CD4-positive, alpha-beta T cell treated with Interleukin-4 for 4 hours (primary cell): ENCODE results near the gene B3GNT9.

ENCODE experiments used
- DNase-seq: peaks from one replicate; pipeline ENCODE4 v3.0.0-alpha.2; 2020

Gene B3GNT9

GRCh38 chr16:67150833-67151396, at the start of gene B3GNT9:
Gene B3GNT9 (minus strand): TSS chr16:67150998. CDS start chr16:67150485, 513 bp downstream.
- no peak for DNase-seq

GRCh38 chr16:67200491-67200890, 49.7 kb upstream of the B3GNT9 start:
- no peak for DNase-seq

GRCh38 chr16:67199808-67200198, 49.0 kb upstream of the B3GNT9 start:
- DNase-seq = no peak

- DNase-seq = no peak
These were observed 48.4 kb upstream of the B3GNT9 start, which contains the start of gene ELMO3 for GRCh38 chr16:67199011-67199807. Gene ELMO3 (plus strand): TSS chr16:67199131. CDS start chr16:67199327, 196 bp downstream.

- DNase-seq = no peak
These were observed 47.5 kb upstream of the B3GNT9 start for GRCh38 chr16:67198238-67198734.

GRCh38 chr16:67197704-67198103, 46.9 kb upstream of the B3GNT9 start:
- no peak for DNase-seq

GRCh38 chr16:67196881-67197280, 46.1 kb upstream of the B3GNT9 start:
- DNase-seq = no peak

- no peak for DNase-seq
These were observed 44.9 kb upstream of the B3GNT9 start for GRCh38 chr16:67195676-67196075.

- no peak for DNase-seq
These were observed 43.5 kb upstream of the B3GNT9 start for GRCh38 chr16:67194260-67194659.

- DNase-seq = no peak
These were observed 42.7 kb upstream of the B3GNT9 start for GRCh38 chr16:67193536-67193935.

- no peak for DNase-seq
These were observed 42.1 kb upstream of the B3GNT9 start for GRCh38 chr16:67192781-67193361.

- DNase-seq = peak; percentile 83
These were observed 41.3 kb upstream of the B3GNT9 start, which contains the start of gene E2F4 for GRCh38 chr16:67191995-67192681. Gene E2F4 (plus strand): TSS chr16:67192155. CDS start chr16:67192228, 73 bp downstream.

- no peak for DNase-seq
These were observed 40.7 kb upstream of the B3GNT9 start for GRCh38 chr16:67191411-67191994.

GRCh38 chr16:67190448-67191399, 39.9 kb upstream of the B3GNT9 start:
- no peak for DNase-seq

- no peak for DNase-seq
These were observed 39.2 kb upstream of the B3GNT9 start, which contains the start of gene EXOC3L1 for GRCh38 chr16:67190041-67190440. Gene EXOC3L1 (minus strand): TSS chr16:67190136. CDS start chr16:67189676, 460 bp downstream.

- no peak for DNase-seq
These were observed 38.0 kb upstream of the B3GNT9 start for GRCh38 chr16:67188798-67189197.

- DNase-seq = no peak
These were observed 37.5 kb upstream of the B3GNT9 start for GRCh38 chr16:67188323-67188722.

GRCh38 chr16:67187175-67187890, 36.5 kb upstream of the B3GNT9 start:
- no peak for DNase-seq

- DNase-seq = no peak
These were observed 35.8 kb upstream of the B3GNT9 start for GRCh38 chr16:67186550-67186950.

GRCh38 chr16:67185651-67186134, 34.9 kb upstream of the B3GNT9 start:
- DNase-seq = no peak
